ENCODE measurements around the gene CABP1.

The CABP1 gene

DNA sequence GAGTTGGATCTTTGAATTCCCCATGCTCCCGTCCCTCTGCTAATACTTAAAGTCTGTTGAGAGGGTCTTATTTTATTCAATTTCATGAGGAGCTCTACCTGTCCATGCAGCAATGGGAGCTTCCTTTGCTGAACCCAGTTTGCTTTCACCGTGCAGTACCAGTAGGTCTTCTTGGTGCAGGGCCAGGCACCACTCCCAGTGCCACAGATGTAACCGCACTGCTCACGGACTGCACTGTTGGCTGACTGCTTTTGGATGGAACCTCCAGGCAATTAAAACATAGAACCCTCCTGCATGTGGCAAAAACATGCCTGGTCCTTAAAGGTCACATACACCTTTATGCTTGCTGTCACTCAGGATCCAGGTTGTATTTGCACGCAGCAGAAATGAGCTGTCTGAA is 9.3 kb upstream of the CABP1 start:
- Histone ChIP-seq H3K4me1 (ENCODE audit: control insufficient read depth in 1 of 2, insufficient read depth in 2 of 2, low read length in 2 of 2) (no peaks in the 10 kb centered on the region), H3K27me3 (ENCODE audit: control insufficient read depth in 1 of 2, insufficient read depth in 2 of 2, low read length in 2 of 2) (no peaks in the 10 kb centered on the region), H3K4me3 (ENCODE audit: low read depth in 1 of 2, low read length in 2 of 2) (no peak overlapping the region), H3K9me3 (ENCODE audit: control insufficient read depth in 1 of 2, low read length in 2 of 2) (no peaks in the 10 kb centered on the region), H3K9ac (ENCODE audit: low read depth in 1 of 2, low read length in 2 of 2) (no peak overlapping the region), H3K27ac (ENCODE audit: low read depth, low read length) (no peak overlapping the region), H3K36me3 (ENCODE audit: control insufficient read depth in 1 of 2, insufficient read depth in 2 of 2, low read length in 2 of 2) (no peaks in the 10 kb centered on the region)

DNA sequence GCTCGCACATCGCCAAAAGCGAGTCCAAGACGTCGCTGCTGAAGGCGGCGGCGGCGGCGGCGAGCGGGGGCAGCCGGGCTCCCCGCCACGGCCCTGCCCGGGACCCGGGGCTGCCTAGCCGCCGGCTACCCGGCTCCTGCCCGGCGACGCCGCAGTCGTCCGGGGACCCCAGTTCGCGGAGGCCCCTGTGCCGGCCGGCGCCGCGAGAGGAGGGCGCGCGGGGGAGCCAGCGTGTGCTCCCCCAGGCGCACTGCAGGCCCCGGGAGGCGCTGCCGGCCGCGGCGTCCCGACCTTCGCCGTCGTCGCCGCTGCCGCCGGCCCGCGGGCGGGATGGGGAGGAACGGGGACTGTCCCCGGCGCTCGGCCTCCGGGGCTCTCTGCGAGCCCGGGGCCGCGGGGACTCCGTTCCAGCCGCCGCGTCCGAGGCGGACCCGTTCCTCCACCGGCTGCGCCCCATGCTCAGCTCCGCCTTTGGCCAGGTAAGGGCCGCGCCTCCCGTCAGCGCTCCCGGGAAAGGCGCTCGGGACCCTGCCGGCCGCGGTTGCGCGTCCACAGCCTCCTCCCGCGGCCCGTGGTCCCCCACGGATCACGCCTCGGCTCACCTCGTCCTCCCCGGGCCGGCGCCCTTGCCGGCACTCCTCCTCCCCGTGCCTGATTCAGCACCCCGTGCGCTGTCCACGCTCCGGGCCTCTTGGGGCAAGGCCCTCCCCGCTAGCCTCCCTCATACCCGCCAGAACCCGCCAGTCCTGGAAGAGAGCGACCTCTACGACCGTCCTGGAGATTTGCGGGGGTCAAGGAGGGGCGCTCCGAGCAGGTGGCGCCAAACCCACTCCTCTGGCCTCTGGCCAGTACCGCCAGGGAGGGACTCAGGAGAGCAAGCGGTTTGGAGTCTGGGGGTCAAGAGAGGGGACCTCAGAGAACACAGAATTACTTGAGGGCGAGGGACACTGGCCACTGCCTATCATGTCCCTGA is 721 bp downstream of the CABP1 start:
- Histone ChIP-seq H3K36me3 (ENCODE audit: control insufficient read depth in 1 of 2, insufficient read depth in 2 of 2, low read length in 2 of 2) (no peaks in the 10 kb centered on the region), H3K27ac (ENCODE audit: low read depth, low read length) (no peak overlapping the region), H3K4me3 (ENCODE audit: low read depth in 1 of 2, low read length in 2 of 2) (peak overlapping the region; percentile 41 to 57), H3K9ac (ENCODE audit: low read depth in 1 of 2, low read length in 2 of 2) (no peak overlapping the region), H3K27me3 (ENCODE audit: control insufficient read depth in 1 of 2, insufficient read depth in 2 of 2, low read length in 2 of 2) (peaks cover 26 to 37% of the 10 kb centered on the region in 2 donors), H3K4me1 (ENCODE audit: control insufficient read depth in 1 of 2, insufficient read depth in 2 of 2, low read length in 2 of 2) (peaks cover 7 to 9% of the 10 kb centered on the region in 2 donors), H3K9me3 (ENCODE audit: control insufficient read depth in 1 of 2, low read length in 2 of 2) (no peaks in the 10 kb centered on the region)

DNA sequence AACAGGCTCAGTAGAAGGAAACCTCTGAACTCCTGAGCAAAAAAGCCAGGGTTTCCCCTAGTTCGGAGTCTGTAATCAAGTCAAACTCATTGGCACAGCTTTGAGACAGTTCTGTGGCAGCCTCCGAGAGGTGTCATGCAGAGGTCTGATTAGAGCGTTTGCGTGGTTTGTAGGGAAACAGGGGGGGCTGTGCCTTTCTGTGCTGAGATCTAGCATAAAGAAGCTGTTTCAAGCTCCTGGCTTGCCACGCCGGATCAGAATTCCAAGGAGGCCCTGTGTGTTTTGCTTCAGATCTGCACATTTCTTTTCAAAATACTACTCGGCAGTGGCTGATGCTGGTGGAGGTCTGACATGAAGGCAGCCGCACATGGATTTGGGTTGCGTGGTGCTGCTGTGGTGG is 1.7 kb downstream of the CABP1 start:
- H3K9me3 ChIP-seq (ENCODE audit: control insufficient read depth in 1 of 2, low read length in 2 of 2), result no peaks in the 10 kb centered on the region
- no peak overlapping the region for H3K27ac ChIP-seq (ENCODE audit: low read depth, low read length)
- H3K9ac ChIP-seq (ENCODE audit: low read depth in 1 of 2, low read length in 2 of 2), result no peak overlapping the region
- no peak overlapping the region for H3K4me3 ChIP-seq (ENCODE audit: low read depth in 1 of 2, low read length in 2 of 2)
- H3K4me1 ChIP-seq (ENCODE audit: control insufficient read depth in 1 of 2, insufficient read depth in 2 of 2, low read length in 2 of 2), result peaks cover 7 to 9% of the 10 kb centered on the region in 2 donors
- no peaks in the 10 kb centered on the region for H3K36me3 ChIP-seq (ENCODE audit: control insufficient read depth in 1 of 2, insufficient read depth in 2 of 2, low read length in 2 of 2)
- H3K27me3 ChIP-seq (ENCODE audit: control insufficient read depth in 1 of 2, insufficient read depth in 2 of 2, low read length in 2 of 2), result peaks cover 26 to 37% of the 10 kb centered on the region in 2 donors

DNA sequence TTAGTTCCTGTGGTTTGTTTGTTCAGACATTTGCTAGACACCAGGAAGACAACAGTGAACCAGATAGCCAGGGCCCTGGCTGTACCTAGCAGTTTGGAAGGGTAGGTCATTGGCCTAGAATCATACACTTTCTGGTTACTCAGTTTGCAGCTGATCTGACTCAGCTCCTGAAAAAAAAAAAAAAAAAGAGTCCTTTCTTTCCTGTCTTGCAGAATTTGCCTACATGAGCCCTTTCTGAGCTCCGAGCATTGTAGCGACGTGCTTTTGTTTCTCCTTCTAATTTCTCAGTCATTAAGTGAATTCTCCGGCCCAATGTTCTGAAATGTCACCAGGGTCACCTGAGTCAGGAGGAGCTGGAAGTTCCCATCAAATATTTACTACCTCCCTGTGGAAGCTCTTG is 2.4 kb downstream of the CABP1 start:
- peaks cover 7 to 9% of the 10 kb centered on the region in 2 donors for H3K4me1 ChIP-seq (ENCODE audit: control insufficient read depth in 1 of 2, insufficient read depth in 2 of 2, low read length in 2 of 2)
- H3K36me3 ChIP-seq (ENCODE audit: control insufficient read depth in 1 of 2, insufficient read depth in 2 of 2, low read length in 2 of 2), result no peaks in the 10 kb centered on the region
- no peak overlapping the region for H3K27ac ChIP-seq (ENCODE audit: low read depth, low read length)
- H3K9me3 ChIP-seq (ENCODE audit: control insufficient read depth in 1 of 2, low read length in 2 of 2), result no peaks in the 10 kb centered on the region
- no peak overlapping the region for H3K4me3 ChIP-seq (ENCODE audit: low read depth in 1 of 2, low read length in 2 of 2)
- no peak overlapping the region for H3K9ac ChIP-seq (ENCODE audit: low read depth in 1 of 2, low read length in 2 of 2)
- peaks cover 26 to 37% of the 10 kb centered on the region in 2 donors for H3K27me3 ChIP-seq (ENCODE audit: control insufficient read depth in 1 of 2, insufficient read depth in 2 of 2, low read length in 2 of 2)

DNA sequence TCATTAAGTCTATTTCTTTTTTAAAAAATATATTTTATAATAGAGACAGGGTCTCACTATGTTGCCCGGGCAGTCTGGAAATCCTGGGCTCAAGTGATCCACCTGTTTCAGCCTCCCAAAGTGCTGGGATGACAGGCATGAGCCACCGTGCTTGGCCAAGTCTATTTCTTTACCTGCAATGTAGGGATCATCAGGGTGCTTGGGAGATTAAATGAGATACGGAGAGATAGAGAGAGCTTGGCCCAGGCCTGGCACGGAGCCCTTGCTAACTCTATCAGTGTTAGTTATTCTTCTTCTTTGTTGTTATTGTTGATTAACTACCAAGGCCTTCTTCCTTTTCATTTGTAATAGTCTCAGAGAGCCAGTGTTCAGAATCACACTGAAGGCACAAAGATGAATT is 3.1 kb downstream of the CABP1 start:
- no peak overlapping the region for H3K9ac ChIP-seq (ENCODE audit: low read depth in 1 of 2, low read length in 2 of 2)
- H3K9me3 ChIP-seq (ENCODE audit: control insufficient read depth in 1 of 2, low read length in 2 of 2), result no peaks in the 10 kb centered on the region
- H3K27ac ChIP-seq (ENCODE audit: low read depth, low read length), result no peak overlapping the region
- H3K4me3 ChIP-seq (ENCODE audit: low read depth in 1 of 2, low read length in 2 of 2), result no peak overlapping the region
- H3K36me3 ChIP-seq (ENCODE audit: control insufficient read depth in 1 of 2, insufficient read depth in 2 of 2, low read length in 2 of 2), result no peaks in the 10 kb centered on the region
- peaks cover 26 to 37% of the 10 kb centered on the region in 2 donors for H3K27me3 ChIP-seq (ENCODE audit: control insufficient read depth in 1 of 2, insufficient read depth in 2 of 2, low read length in 2 of 2)
- peaks cover 7 to 9% of the 10 kb centered on the region in 2 donors for H3K4me1 ChIP-seq (ENCODE audit: control insufficient read depth in 1 of 2, insufficient read depth in 2 of 2, low read length in 2 of 2)

DNA sequence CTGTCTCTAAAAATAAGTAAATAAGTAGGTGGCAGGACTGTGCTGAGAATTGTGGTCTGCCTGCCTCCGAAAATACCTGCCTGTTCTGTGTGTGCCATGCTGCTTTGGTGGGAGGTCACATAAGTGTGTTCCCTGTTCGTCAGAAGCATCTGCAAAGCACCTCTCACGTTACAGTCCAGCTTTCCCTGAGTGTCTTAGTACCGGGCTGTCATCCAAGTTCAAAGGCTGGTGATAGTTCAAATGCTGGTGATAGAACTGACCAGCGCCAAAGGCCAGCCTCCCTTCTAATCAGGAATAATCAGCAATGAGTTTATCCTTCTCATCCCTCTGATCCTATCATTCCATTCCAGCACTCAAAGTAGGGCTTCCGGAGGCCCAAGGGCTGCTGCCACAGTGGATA is 5.6 kb downstream of the CABP1 start:
- Histone ChIP-seq H3K27me3 (ENCODE audit: control insufficient read depth in 1 of 2, insufficient read depth in 2 of 2, low read length in 2 of 2) (peaks cover 24 to 34% of the 10 kb centered on the region in 2 donors), H3K4me1 (ENCODE audit: control insufficient read depth in 1 of 2, insufficient read depth in 2 of 2, low read length in 2 of 2) (peaks cover 7 to 18% of the 10 kb centered on the region in 2 donors), H3K36me3 (ENCODE audit: control insufficient read depth in 1 of 2, insufficient read depth in 2 of 2, low read length in 2 of 2) (no peaks in the 10 kb centered on the region), H3K4me3 (ENCODE audit: low read depth in 1 of 2, low read length in 2 of 2) (no peak overlapping the region), H3K27ac (ENCODE audit: low read depth, low read length) (no peak overlapping the region), H3K9ac (ENCODE audit: low read depth in 1 of 2, low read length in 2 of 2) (no peak overlapping the region), H3K9me3 (ENCODE audit: control insufficient read depth in 1 of 2, low read length in 2 of 2) (no peaks in the 10 kb centered on the region)

DNA sequence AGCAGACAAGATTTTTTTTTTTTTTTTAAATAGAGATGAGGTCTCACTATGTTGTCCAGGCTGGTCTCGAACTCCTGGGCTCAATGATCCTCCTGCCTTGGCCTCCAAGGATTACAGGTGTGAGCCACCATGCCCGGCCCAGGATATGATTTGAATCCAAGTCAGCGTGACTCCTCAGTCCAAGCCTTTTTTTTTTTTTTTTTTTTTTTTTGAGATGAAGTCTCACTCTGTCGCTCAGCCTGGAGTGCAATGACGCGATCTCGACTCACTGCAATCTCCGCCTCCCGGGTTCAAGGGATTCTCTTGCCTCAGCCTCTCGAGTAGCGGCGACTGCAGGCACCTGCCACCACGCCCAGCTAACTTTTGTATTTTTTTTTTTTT is 6.9 kb downstream of the CABP1 start:
- Histone ChIP-seq H3K36me3 (ENCODE audit: control insufficient read depth in 1 of 2, insufficient read depth in 2 of 2, low read length in 2 of 2) (no peaks in the 10 kb centered on the region), H3K27ac (ENCODE audit: low read depth, low read length) (no peak overlapping the region), H3K9me3 (ENCODE audit: control insufficient read depth in 1 of 2, low read length in 2 of 2) (no peaks in the 10 kb centered on the region), H3K4me1 (ENCODE audit: control insufficient read depth in 1 of 2, insufficient read depth in 2 of 2, low read length in 2 of 2) (peaks cover 4 to 10% of the 10 kb centered on the region in 2 donors), H3K27me3 (ENCODE audit: control insufficient read depth in 1 of 2, insufficient read depth in 2 of 2, low read length in 2 of 2) (peaks cover 14 to 21% of the 10 kb centered on the region in 2 donors), H3K4me3 (ENCODE audit: low read depth in 1 of 2, low read length in 2 of 2) (no peak overlapping the region), H3K9ac (ENCODE audit: low read depth in 1 of 2, low read length in 2 of 2) (no peak overlapping the region)

DNA sequence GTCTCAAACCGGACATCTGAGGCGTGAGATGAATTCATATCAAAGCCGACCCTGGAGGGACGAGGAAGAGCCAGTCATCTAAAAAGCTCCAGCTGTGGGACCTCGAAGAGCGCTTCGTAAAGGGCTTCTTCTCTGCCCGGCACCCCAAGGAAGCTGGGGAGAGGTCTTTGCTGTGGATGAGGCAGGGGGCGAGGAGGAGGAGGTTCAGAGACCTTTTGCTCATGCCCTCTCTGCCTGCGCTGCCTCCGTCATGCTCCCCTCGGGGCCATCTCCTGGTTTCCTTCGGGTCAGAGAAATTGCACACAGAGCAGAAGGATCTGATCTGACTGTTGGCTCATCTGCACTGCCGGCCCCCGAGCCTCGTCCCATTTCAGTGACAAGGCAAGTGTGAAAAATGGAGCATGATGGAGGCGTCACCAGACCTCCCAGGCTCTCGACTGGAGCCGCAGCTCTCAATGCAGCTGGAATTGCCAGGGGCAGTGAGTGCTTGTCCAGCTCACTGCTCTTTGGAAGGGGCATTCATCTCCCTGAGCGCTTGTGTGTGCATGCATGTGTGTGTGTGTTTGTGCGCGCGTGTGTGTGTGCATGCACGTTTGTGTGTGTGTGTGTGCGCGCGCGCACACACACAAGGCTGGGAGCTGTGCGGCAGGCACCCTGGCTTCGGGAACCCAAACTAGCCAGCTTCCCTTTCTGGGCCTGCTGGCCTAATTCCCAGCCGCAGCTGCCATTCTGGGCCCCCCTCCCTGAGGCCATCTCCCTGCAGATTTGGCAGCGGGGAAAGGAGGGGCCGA is 9.2 kb downstream of the CABP1 start:
- H3K4me3 ChIP-seq (ENCODE audit: low read depth in 1 of 2, low read length in 2 of 2), result peak overlapping the region; percentile 17 to 60
- peaks cover 4 to 10% of the 10 kb centered on the region in 2 donors for H3K4me1 ChIP-seq (ENCODE audit: control insufficient read depth in 1 of 2, insufficient read depth in 2 of 2, low read length in 2 of 2)
- H3K9ac ChIP-seq (ENCODE audit: low read depth in 1 of 2, low read length in 2 of 2), result no peak overlapping the region
- peaks cover 4 to 13% of the 10 kb centered on the region in 2 donors for H3K27me3 ChIP-seq (ENCODE audit: control insufficient read depth in 1 of 2, insufficient read depth in 2 of 2, low read length in 2 of 2)
- H3K9me3 ChIP-seq (ENCODE audit: control insufficient read depth in 1 of 2, low read length in 2 of 2), result no peaks in the 10 kb centered on the region
- no peaks in the 10 kb centered on the region for H3K36me3 ChIP-seq (ENCODE audit: control insufficient read depth in 1 of 2, insufficient read depth in 2 of 2, low read length in 2 of 2)
- no peak overlapping the region for H3K27ac ChIP-seq (ENCODE audit: low read depth, low read length)

DNA sequence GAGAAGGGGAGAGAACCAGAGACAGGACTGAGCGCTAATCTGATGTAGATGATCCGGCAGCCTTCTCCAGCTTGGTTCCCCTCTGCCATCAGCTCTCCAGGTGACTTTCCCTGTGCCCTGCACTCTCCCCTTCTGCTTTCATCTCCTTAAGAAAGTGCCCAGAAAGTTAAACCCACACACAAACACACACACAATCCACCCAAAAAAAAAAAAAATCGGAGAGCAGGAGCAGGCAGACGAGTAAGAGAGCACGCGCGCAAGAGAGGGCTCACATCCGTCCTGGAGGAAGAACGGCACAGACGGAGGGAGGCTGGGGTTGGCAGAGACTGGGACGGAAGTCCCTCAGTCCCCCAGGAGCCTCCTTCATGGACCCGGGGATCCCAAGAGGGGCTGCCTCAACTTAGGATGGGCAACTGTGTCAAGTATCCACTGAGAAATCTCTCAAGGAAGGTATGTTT is 9.8 kb downstream of the CABP1 start:
- Histone ChIP-seq H3K9me3 (ENCODE audit: control insufficient read depth in 1 of 2, low read length in 2 of 2) (no peaks in the 10 kb centered on the region), H3K4me1 (ENCODE audit: control insufficient read depth in 1 of 2, insufficient read depth in 2 of 2, low read length in 2 of 2) (peaks cover 4 to 10% of the 10 kb centered on the region in 2 donors), H3K27ac (ENCODE audit: low read depth, low read length) (no peak overlapping the region), H3K9ac (ENCODE audit: low read depth in 1 of 2, low read length in 2 of 2) (no peak overlapping the region), H3K27me3 (ENCODE audit: control insufficient read depth in 1 of 2, insufficient read depth in 2 of 2, low read length in 2 of 2) (peaks cover 4 to 13% of the 10 kb centered on the region in 2 donors), H3K4me3 (ENCODE audit: low read depth in 1 of 2, low read length in 2 of 2) (no peak overlapping the region), H3K36me3 (ENCODE audit: control insufficient read depth in 1 of 2, insufficient read depth in 2 of 2, low read length in 2 of 2) (no peaks in the 10 kb centered on the region)

DNA sequence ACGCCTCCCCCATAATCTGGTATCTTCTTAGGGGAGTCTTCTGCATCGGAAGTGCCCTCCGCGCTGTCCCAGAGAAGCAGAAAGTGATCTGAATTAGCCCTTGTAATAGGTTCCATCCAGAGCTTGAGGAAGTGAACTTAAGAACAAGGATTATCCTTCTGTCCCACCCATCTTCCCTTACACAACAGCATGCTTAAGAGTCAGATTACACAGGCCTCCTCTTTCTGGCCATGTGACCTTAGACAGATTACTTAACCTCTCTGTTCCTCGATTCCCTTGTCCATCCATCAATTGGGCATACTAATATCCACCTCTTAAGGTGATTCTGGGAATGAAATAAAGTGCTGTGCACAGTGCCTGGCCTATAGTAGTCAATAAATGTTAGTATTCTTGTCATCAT is 11.4 kb downstream of the CABP1 start:
- Histone ChIP-seq H3K36me3 (ENCODE audit: control insufficient read depth in 1 of 2, insufficient read depth in 2 of 2, low read length in 2 of 2) (no peaks in the 10 kb centered on the region), H3K9me3 (ENCODE audit: control insufficient read depth in 1 of 2, low read length in 2 of 2) (no peaks in the 10 kb centered on the region), H3K27ac (ENCODE audit: low read depth, low read length) (no peak overlapping the region), H3K4me3 (ENCODE audit: low read depth in 1 of 2, low read length in 2 of 2) (no peak overlapping the region), H3K4me1 (ENCODE audit: control insufficient read depth in 1 of 2, insufficient read depth in 2 of 2, low read length in 2 of 2) (peaks cover 4 to 10% of the 10 kb centered on the region in 2 donors), H3K27me3 (ENCODE audit: control insufficient read depth in 1 of 2, insufficient read depth in 2 of 2, low read length in 2 of 2) (peaks cover 4 to 11% of the 10 kb centered on the region in 2 donors), H3K9ac (ENCODE audit: low read depth in 1 of 2, low read length in 2 of 2) (no peak overlapping the region)
